ENCODE data around the gene FAM174C.
A peak's percentile ranks its signal among the peaks of the same experiment; 100 is the strongest.

Gene FAM174C

DNA sequence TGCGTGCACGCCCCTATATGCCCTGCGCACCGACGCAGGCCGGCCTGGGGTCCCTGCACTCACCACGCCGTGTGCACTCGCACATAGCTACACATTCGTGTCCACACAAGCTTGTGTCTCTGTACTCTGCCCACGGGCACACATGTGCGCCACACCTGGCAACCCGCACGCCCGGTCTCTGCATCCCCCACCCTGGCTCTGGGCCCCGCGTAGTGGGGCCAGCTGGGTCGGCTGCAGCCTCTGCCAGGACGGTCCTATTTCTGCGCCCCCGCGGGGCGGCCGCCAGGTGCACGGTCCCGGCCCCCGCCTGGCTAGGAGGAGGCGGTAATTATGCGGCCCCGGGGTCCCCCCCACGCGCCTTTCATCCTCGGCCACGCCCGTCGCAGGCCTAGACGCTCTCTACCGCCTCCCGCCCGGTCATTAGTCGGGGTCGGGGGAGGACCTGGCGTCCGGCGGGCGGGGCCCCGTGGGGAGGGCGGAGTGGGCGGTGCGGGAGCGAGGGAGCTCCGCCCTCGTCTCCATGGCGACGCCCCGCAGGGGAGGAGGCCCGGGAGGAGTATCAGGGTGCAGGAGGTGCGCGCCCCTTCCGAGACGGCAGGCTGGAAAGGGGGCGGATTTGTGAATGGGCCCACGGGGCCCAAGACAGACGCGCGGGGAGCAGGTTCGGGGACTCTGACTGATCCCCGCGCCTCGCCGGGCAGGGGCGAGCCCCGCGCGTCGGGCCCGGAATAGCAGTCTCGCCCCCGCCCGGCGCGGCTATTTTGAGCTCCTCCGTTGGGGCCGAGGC lies 9.0 kb upstream of the FAM174C start:
- peak overlapping the region; percentile 85 to 90 for H3K27ac ChIP-seq
- H3K4me3 ChIP-seq: peak overlapping the region; percentile 73
- DNase-seq (ENCODE audit: low spot score): peak; percentile 90
- TF ChIP-seq CTCF (IDR thresholded peaks at IDR 0.05): no peak

GRCh38 chr19:1266916-1267476 lies 8.3 kb upstream of the FAM174C start:
- Histone ChIP-seq H3K4me3 (peak overlapping the region; percentile 73), H3K27ac (peak overlapping the region; percentile 85 to 90)
- peak; percentile 87 for DNase-seq (ENCODE audit: low spot score)
- TF ChIP-seq CTCF (IDR thresholded peaks at IDR 0.05): peak; percentile 98

GRCh38 chr19:1267477-1268225 lies 7.7 kb upstream of the FAM174C start:
- TF ChIP-seq CTCF (IDR thresholded peaks at IDR 0.05): no peak
- Histone ChIP-seq H3K4me3 (peak overlapping the region; percentile 73), H3K27ac (no peak overlapping the region)
- peak; percentile 85 for DNase-seq (ENCODE audit: low spot score)

- peak overlapping the region; percentile 99 to 100 for H3K27ac ChIP-seq
- no peak for TF ChIP-seq CTCF (IDR thresholded peaks at IDR 0.05)
- peak; percentile 85 for DNase-seq (ENCODE audit: low spot score)
- peak overlapping the region; percentile 92 for H3K4me3 ChIP-seq
These were observed 6.9 kb upstream of the FAM174C start for GRCh38 chr19:1268226-1269064.

DNA sequence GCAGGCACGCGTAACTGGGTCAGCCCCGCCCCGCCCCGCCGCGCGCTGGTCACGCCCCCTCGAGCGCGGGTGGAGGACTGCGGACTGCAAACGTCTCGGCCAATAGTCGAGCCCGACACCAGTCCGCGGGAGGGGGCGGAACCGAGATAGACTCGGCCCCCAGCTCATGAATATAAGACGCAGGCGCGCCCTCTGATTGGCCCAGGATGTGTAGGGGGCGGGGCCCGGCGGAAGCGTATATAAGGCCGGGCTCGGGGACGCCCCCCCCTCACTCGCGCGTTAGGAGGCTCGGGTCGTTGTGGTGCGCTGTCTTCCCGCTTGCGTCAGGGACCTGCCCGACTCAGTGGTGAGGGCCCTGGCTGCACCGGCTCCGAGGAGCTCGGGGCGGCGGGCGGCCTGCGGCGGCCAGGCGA lies 6.3 kb upstream of the FAM174C start, which contains the start of gene CIRBP:
TSS of gene CIRBP (plus strand) at position 268 of the 413 bp plus-strand sequence. CDS start 1,602 bp downstream, outside the sequence.
- Histone ChIP-seq H3K27ac (peak within 1 kb of the TSS; percentile 99 to 100), H3K4me3 (peak within 1 kb of the TSS; percentile 92)
- peak; percentile 100 for DNase-seq (ENCODE audit: low spot score)
- TF ChIP-seq CTCF (IDR thresholded peaks at IDR 0.05): no peak

DNA sequence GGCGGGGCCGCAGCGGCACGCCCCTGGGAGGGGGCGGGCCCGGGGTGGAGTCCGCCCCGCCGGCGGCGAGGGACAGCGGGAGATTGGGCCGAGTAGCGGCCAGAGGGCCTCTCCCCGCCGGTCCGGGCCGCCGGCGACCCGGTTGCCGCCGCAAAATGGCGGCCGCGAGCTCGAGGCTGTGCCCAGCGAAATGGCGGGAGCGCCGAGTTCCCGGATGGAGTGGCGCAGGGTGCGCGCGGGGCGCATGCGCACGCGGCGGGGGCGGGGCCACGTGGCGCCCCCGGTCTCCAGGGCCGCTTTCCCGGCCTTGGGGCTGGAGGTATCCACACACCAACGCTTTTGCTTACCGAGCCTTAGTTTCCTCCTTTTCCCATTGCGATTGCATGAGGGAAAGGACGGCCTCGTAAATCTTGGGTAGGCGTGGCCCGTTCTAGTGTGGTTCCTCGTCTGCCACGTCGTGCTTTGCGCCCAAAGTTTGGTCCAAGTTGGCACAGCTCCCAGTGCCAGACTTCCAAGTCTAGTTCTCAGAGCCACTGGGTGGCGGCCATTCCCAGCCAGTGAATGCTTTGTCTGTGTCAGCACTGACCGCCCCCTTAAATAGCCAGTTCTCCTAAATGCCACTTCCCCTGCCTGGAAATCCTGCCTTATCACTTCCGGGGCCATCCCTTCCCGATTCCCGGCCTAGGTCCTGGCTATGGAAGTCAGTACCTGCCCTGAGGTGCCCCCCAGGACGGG lies 5.7 kb upstream of the FAM174C start:
- H3K27ac ChIP-seq: peak overlapping the region; percentile 99 to 100
- TF ChIP-seq CTCF (IDR thresholded peaks at IDR 0.05): no peak
- DNase-seq (ENCODE audit: low spot score): peak; percentile 94
- H3K4me3 ChIP-seq: peak overlapping the region; percentile 92
